ENCODE results near the gene GNG12. TPM values are rescaled to one million over a fixed set of nuclear protein-coding genes. Genes with fewer than 3 reads are reported as not detected.

The GNG12 gene
- total and polyA plus RNA-seq, 7 donors: 41.9 to 116 (median 47.8) TPM

DNA sequence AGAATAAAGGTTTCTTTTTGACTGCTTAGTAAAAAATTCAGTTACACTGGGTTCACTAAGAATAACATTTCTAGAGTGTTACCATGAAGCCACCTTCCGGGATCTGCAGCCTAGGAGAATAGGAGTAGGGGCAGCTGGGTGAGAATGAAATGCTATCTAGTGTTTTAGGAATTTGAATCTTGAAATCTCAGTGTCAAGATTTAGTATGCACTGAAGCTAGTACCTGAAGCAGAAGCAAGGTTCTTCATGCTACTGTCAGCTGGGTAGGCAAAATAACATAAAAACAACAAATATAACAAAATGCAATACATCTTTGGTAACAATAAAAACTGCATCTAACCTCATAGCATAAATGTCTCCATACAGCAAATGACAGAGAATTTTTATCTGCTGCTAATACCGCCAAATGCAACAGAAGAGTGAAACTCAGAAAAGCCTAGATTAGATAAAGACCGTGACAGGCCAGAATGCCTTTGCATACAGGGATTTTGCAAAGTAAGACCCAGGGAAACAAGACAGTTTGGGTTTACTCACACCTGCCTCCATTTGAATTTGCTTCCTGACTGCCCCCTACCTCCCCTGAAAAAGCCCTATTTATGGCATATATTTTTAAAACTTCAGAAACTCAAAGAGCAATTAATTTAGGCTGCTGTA is 90.1 kb downstream of the GNG12 start:
- Histone ChIP-seq H3K27me3 (no peaks in the 10 kb centered on the region), H3K36me3 (no peaks in the 10 kb centered on the region), H3K4me1 (peaks cover 0 to 27% (median 14%) of the 10 kb centered on the region in 4 donors), H3K27ac (peak overlapping the region in 1 of 4 donors; percentile 85), H3K4me3 (no peak overlapping the region), H3K9me3 (no peaks in the 10 kb centered on the region)
- intact Hi-C loops (cut with DNase I): no loop called here
- no peak for DNase-seq
- TF ChIP-seq, protein P1, sequence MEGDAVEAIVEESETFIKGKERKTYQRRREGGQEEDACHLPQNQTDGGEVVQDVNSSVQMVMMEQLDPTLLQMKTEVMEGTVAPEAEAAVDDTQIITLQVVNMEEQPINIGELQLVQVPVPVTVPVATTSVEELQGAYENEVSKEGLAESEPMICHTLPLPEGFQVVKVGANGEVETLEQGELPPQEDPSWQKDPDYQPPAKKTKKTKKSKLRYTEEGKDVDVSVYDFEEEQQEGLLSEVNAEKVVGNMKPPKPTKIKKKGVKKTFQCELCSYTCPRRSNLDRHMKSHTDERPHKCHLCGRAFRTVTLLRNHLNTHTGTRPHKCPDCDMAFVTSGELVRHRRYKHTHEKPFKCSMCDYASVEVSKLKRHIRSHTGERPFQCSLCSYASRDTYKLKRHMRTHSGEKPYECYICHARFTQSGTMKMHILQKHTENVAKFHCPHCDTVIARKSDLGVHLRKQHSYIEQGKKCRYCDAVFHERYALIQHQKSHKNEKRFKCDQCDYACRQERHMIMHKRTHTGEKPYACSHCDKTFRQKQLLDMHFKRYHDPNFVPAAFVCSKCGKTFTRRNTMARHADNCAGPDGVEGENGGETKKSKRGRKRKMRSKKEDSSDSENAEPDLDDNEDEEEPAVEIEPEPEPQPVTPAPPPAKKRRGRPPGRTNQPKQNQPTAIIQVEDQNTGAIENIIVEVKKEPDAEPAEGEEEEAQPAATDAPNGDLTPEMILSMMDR (IDR thresholded peaks at IDR 0.05): no peak
- TF ChIP-seq EP300 (IDR thresholded peaks at IDR 0.05): no peak
- no peak for TF ChIP-seq POLR2A (IDR thresholded peaks at IDR 0.05)
- no peak for TF ChIP-seq POLR2AphosphoS5 (IDR thresholded peaks at IDR 0.05)
- 86% methylated on average over 3 of the region's 3 CpGs for WGBS, 2 donors

DNA sequence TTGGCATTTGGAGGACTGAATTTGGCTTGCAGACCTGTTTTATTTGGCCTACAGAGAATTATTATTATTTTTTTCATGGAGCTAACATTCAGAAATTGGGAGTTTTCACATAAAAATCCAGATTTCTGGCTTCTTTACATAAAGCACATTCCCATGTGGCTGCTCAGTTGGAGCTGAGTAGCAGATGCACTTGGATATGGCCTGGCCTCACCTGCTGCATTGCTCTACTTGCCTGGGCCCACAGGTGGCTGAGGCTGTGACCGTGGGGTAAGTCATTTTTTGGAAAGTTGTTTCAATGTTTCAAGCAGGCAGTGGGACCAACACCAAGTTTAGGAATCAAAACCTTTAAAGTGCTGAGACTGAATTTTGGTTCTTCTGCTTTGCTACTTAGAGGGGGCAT is 91.5 kb downstream of the GNG12 start:
- no peak overlapping the region for H3K4me3 ChIP-seq
- 86 to 92% methylated on average over 1 of the region's 1 CpG for WGBS, 2 donors
- no peaks in the 10 kb centered on the region for H3K27me3 ChIP-seq
- H3K27ac ChIP-seq: no peak overlapping the region
- peaks cover 0 to 14% (median 5%) of the 10 kb centered on the region in 4 donors for H3K4me1 ChIP-seq
- H3K9me3 ChIP-seq: no peaks in the 10 kb centered on the region
- intact Hi-C loops (cut with DNase I): no loop called here
- no peak for DNase-seq
- no peaks in the 10 kb centered on the region for H3K36me3 ChIP-seq
- TF ChIP-seq EP300 (IDR thresholded peaks at IDR 0.05): no peak
- no peak for TF ChIP-seq POLR2A (IDR thresholded peaks at IDR 0.05)
- TF ChIP-seq POLR2AphosphoS5 (IDR thresholded peaks at IDR 0.05): no peak
- TF ChIP-seq, protein P1 (IDR thresholded peaks at IDR 0.05): no peak

DNA sequence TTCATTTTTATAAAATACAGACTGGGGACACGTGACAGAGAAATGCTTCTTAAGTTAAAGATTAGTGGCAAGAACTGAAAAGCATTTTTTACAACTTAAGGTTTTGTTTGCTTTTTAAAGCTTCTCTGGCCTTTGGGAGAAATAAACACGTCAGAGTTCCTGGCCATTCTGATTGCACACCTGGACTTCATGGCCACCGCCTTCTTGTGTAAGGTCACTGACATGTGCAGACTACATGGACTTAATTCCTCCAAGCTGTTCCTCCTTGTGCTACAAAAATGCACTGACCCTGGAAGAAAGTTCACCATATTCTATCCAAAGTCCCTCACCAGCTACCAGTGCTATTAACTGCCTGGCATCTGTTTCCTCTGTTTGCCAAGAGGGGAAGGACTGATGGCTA is 92.1 kb downstream of the GNG12 start:
- TF ChIP-seq EP300 (IDR thresholded peaks at IDR 0.05): no peak
- TF ChIP-seq, protein P1 (IDR thresholded peaks at IDR 0.05): no peak
- no peak for TF ChIP-seq POLR2AphosphoS5 (IDR thresholded peaks at IDR 0.05)
- TF ChIP-seq POLR2A (IDR thresholded peaks at IDR 0.05): no peak
- Histone ChIP-seq H3K9me3 (no peaks in the 10 kb centered on the region), H3K36me3 (no peaks in the 10 kb centered on the region), H3K4me3 (no peak overlapping the region), H3K27me3 (no peaks in the 10 kb centered on the region), H3K27ac (no peak overlapping the region), H3K4me1 (peaks cover 0 to 14% (median 9%) of the 10 kb centered on the region in 4 donors)
- DNase-seq: no peak
- intact Hi-C loops (cut with DNase I): no loop called here
- 17 to 62% methylated on average over 3 of the region's 3 CpGs for WGBS, 2 donors

GRCh38 chr1:67740543-67740942 is 92.7 kb downstream of the GNG12 start:
- H3K4me1 ChIP-seq: peaks cover 0 to 15% (median 14%) of the 10 kb centered on the region in 4 donors
- DNase-seq: no peak
- H3K4me3 ChIP-seq: no peak overlapping the region
- TF ChIP-seq, protein P1 (IDR thresholded peaks at IDR 0.05): no peak
- no peak for TF ChIP-seq POLR2A (IDR thresholded peaks at IDR 0.05)
- no peak for TF ChIP-seq EP300 (IDR thresholded peaks at IDR 0.05)
- no peak for TF ChIP-seq POLR2AphosphoS5 (IDR thresholded peaks at IDR 0.05)
- 67 to 82% methylated on average over 3 of the region's 3 CpGs for WGBS, 2 donors
- no peaks in the 10 kb centered on the region for H3K9me3 ChIP-seq
- intact Hi-C loops (cut with DNase I): no loop called here
- H3K27ac ChIP-seq: no peak overlapping the region
- H3K27me3 ChIP-seq: no peaks in the 10 kb centered on the region
- H3K36me3 ChIP-seq: no peaks in the 10 kb centered on the region

DNA sequence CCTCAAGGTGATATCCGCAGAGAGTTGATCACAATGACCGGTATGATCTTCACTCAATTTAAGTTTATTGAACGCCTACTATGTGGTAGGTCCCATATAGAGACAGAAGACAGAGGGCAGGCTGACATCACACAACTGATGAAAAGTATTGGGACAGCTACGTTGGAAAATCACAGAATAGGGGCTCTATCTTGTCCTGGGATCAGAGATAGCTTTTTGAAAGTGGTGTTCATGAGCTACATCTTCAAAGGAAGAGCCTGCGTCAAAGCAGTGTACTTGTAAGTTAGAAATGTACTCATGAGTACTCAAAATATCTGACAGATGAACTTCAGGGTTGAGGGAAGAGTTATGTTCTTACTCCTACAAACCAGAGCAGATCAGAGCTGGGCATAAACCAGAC is 93.9 kb downstream of the GNG12 start:
- H3K4me1 ChIP-seq: peaks cover 0 to 20% (median 17%) of the 10 kb centered on the region in 4 donors
- 97% methylated on average over 5 of the region's 5 CpGs for WGBS, 2 donors
- no peaks in the 10 kb centered on the region for H3K27me3 ChIP-seq
- no peak overlapping the region for H3K27ac ChIP-seq
- TF ChIP-seq, protein P1 (IDR thresholded peaks at IDR 0.05): no peak
- TF ChIP-seq POLR2AphosphoS5 (IDR thresholded peaks at IDR 0.05): no peak
- TF ChIP-seq POLR2A (IDR thresholded peaks at IDR 0.05): no peak
- TF ChIP-seq EP300 (IDR thresholded peaks at IDR 0.05): no peak
- no peaks in the 10 kb centered on the region for H3K36me3 ChIP-seq
- H3K4me3 ChIP-seq: no peak overlapping the region
- DNase-seq: no peak
- intact Hi-C loops (cut with DNase I): no loop called here
- no peaks in the 10 kb centered on the region for H3K9me3 ChIP-seq
